ENCODE measurements around the gene DIS3. TPM values are rescaled to one million over a fixed set of nuclear protein-coding genes. Genes with fewer than 3 reads are reported as not detected.

Gene DIS3
- total and polyA plus RNA-seq, 9 of the 15 experiments (the other 6 are each of a cell fraction or from before 2014, with no cell fraction given): 6.0 to 48.9 (median 34.2) TPM

DNA sequence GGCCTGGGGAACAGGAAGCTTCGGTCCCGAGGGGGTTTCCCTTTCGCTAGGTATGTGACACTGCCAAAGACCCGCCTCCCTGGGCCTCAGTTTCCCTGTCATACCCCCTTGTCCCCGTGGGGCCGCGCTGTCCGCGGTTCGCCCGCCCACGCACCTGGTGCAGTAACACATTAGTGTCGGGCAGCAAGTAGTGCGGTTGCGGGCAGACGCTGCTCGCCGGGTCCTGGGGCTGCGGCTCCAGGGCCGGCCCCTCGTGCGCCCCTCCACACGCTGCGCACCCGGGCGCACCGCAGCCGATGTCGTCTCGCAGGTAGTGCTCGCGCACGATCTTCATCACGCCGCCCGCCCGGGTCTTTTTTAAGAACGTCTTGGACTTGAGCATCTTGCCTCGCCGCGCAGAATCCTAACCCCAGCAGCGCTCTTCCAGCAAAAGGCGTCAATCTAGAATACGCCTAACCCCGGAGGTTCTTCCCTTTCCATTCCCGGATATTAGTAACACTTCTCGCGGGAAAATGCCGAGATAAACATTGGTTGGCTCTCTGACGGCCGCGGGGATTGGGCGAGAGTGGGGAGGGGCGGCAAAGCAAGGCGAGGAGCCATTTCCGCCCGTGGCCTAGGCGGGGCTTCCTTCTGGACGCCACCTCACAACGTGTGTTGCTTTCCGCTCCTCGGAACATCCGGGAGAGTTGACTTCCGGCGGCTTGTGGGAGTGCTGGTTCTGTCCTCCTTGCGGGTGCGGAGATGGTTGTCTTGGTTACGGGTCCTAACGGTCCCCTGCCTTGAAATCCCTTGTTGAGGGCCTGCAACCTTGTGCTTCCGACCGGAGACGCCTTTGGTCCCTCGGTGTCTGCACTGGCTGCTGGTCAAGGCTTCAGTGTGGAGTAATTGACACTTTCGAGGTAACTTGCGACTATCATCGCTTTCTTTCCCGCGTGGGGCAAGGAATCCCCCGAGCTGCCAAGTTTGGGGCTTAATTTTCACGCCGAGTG lies at the start of gene DIS3, which contains the start of gene PIBF1 (continued):
- TF ChIP-seq, protein P1, sequence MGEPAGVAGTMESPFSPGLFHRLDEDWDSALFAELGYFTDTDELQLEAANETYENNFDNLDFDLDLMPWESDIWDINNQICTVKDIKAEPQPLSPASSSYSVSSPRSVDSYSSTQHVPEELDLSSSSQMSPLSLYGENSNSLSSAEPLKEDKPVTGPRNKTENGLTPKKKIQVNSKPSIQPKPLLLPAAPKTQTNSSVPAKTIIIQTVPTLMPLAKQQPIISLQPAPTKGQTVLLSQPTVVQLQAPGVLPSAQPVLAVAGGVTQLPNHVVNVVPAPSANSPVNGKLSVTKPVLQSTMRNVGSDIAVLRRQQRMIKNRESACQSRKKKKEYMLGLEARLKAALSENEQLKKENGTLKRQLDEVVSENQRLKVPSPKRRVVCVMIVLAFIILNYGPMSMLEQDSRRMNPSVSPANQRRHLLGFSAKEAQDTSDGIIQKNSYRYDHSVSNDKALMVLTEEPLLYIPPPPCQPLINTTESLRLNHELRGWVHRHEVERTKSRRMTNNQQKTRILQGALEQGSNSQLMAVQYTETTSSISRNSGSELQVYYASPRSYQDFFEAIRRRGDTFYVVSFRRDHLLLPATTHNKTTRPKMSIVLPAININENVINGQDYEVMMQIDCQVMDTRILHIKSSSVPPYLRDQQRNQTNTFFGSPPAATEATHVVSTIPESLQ (CRISPR knock-in tag; IDR thresholded peaks at IDR 0.05): no peak
- TF ChIP-seq MYNN (IDR thresholded peaks at IDR 0.05) (no peak), MYNN (CRISPR knock-in tag; IDR thresholded peaks at IDR 0.05) (no peak), HOXB6 (CRISPR knock-in tag; IDR thresholded peaks at IDR 0.05; ENCODE audit: borderline replicate concordance) (no peak), CBX1 (IDR thresholded peaks at IDR 0.05; ENCODE audit: low read depth) (no peak), ZNF75A (CRISPR knock-in tag; IDR thresholded peaks at IDR 0.05) (no peak), SAFB (IDR thresholded peaks at IDR 0.05; ENCODE audit: borderline replicate concordance, low read depth, low read length) (no peak), RB1 (IDR thresholded peaks at IDR 0.05; ENCODE audit: low read depth) (peak; percentile 55; the same call in 1 of the 2 replicates), FOXM1 (IDR thresholded peaks at IDR 0.05; ENCODE audit: low read depth) (no peak), FOXM1 (CRISPR knock-in tag; IDR thresholded peaks at IDR 0.05; ENCODE audit: low read depth) (no peak)
- TF ChIP-seq, protein P2, sequence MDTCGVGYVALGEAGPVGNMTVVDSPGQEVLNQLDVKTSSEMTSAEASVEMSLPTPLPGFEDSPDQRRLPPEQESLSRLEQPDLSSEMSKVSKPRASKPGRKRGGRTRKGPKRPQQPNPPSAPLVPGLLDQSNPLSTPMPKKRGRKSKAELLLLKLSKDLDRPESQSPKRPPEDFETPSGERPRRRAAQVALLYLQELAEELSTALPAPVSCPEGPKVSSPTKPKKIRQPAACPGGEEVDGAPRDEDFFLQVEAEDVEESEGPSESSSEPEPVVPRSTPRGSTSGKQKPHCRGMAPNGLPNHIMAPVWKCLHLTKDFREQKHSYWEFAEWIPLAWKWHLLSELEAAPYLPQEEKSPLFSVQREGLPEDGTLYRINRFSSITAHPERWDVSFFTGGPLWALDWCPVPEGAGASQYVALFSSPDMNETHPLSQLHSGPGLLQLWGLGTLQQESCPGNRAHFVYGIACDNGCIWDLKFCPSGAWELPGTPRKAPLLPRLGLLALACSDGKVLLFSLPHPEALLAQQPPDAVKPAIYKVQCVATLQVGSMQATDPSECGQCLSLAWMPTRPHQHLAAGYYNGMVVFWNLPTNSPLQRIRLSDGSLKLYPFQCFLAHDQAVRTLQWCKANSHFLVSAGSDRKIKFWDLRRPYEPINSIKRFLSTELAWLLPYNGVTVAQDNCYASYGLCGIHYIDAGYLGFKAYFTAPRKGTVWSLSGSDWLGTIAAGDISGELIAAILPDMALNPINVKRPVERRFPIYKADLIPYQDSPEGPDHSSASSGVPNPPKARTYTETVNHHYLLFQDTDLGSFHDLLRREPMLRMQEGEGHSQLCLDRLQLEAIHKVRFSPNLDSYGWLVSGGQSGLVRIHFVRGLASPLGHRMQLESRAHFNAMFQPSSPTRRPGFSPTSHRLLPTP (IDR thresholded peaks at IDR 0.05; ENCODE audit: borderline replicate concordance, extremely low read depth, insufficient read length): no peak
- TF ChIP-seq, protein P3, sequence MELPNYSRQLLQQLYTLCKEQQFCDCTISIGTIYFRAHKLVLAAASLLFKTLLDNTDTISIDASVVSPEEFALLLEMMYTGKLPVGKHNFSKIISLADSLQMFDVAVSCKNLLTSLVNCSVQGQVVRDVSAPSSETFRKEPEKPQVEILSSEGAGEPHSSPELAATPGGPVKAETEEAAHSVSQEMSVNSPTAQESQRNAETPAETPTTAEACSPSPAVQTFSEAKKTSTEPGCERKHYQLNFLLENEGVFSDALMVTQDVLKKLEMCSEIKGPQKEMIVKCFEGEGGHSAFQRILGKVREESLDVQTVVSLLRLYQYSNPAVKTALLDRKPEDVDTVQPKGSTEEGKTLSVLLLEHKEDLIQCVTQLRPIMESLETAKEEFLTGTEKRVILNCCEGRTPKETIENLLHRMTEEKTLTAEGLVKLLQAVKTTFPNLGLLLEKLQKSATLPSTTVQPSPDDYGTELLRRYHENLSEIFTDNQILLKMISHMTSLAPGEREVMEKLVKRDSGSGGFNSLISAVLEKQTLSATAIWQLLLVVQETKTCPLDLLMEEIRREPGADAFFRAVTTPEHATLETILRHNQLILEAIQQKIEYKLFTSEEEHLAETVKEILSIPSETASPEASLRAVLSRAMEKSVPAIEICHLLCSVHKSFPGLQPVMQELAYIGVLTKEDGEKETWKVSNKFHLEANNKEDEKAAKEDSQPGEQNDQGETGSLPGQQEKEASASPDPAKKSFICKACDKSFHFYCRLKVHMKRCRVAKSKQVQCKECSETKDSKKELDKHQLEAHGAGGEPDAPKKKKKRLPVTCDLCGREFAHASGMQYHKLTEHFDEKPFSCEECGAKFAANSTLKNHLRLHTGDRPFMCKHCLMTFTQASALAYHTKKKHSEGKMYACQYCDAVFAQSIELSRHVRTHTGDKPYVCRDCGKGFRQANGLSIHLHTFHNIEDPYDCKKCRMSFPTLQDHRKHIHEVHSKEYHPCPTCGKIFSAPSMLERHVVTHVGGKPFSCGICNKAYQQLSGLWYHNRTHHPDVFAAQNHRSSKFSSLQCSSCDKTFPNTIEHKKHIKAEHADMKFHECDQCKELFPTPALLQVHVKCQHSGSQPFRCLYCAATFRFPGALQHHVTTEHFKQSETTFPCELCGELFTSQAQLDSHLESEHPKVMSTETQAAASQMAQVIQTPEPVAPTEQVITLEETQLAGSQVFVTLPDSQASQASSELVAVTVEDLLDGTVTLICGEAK (IDR thresholded peaks at IDR 0.05): peak; percentile 96
- TF ChIP-seq, protein P3 (CRISPR knock-in tag; IDR thresholded peaks at IDR 0.05): no peak
